ENCODE measurements around the gene ADGRL3.

ADGRL3 gene

DNA sequence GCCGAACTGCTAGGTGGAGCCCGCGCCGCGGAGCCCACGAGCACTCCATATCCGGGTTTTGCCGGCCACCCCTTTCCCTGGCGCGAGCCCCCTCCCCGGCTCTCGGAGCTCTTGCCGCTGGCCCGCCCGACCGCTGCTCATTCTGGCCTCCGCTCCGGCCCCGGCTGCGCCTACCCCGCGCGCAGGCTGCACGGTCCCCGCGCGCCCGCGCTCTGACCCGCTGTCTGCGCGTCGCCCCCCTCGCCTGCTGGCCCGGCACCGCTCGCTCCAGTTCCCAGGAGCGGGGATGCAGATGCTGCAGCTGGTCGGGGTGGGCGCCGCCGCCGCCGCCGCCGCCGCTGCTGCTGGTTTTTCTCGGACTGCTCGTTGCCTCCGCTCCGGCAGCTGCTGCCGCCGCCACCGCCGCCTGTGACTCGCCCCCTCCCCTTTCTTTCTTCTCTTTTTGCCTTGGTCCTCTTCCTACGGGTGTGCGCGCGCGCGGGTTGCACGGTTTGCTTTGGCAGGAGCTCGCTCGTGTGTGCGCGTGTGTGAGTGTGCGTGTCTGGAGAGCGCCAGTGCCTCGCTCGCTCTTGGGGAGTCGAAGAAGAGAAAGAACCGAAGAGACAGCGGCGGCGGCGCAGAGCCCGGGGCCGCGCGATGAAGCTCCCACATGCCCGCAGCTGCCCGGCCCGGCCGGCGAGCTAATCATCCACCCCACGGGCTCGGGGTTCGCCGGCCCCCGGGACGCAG is at the start of gene ADGRL3:
ADGRL3 (plus strand) TSS at position 140 of the 729 bp plus-strand sequence.
- H3K4me3 ChIP-seq (ENCODE audit: low read depth, low read length), result peak within 1 kb of the TSS; percentile 70
- no peak for DNase-seq (ENCODE audit: low read depth)

DNA sequence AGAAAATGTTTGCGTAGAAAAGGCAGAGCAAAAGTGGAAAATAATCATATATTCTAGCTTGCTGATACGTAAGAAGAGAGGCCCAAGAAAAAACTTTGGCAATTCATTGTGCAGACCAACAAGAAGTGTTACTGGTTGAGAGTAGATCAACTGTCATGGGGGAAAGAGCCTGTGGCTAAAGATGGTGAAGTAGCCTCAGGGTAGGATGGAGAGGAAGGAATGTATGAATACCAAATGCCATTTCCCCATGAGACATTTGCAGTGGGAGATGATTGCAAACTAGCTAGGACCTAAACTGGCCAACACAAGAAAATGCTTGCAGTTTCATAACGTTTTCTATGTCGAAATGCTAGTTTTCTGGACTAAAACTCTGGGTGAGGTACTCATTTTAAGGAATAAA is 47.7 kb upstream of the ADGRL3 start:
- DNase-seq (ENCODE audit: low read depth), result no peak
- no peak overlapping the region for H3K4me3 ChIP-seq (ENCODE audit: low read depth, low read length)

GRCh38 chr4:61160478-61160877 is 39.6 kb upstream of the ADGRL3 start:
- DNase-seq (ENCODE audit: low read depth), result no peak

DNA sequence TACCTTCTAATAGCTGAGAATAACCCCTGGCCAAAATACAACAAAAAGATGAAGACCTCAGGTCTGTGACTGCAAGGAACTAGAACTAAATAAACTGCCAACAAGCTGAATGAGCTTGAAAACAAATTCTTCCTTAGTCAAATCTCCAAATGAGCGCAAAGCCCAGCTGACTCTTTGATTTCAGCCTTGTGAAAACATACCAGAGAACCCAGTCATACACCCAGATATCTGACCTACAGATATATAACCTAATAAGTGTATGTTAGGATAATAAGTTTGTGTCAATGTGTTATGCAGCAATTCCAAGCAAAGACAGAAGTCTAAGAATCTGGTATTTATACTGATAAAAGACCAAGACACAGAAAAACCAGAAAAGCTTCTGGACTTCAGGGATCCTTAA is 38.0 kb upstream of the ADGRL3 start:
- DNase-seq (ENCODE audit: low read depth), result no peak
- H3K4me3 ChIP-seq (ENCODE audit: low read depth, low read length), result no peak overlapping the region

More at GRCh38 chr4:61160478-61160877, 39.6 kb upstream of the ADGRL3 start:
- no peak overlapping the region for H3K4me3 ChIP-seq (ENCODE audit: low read depth, low read length)

DNA sequence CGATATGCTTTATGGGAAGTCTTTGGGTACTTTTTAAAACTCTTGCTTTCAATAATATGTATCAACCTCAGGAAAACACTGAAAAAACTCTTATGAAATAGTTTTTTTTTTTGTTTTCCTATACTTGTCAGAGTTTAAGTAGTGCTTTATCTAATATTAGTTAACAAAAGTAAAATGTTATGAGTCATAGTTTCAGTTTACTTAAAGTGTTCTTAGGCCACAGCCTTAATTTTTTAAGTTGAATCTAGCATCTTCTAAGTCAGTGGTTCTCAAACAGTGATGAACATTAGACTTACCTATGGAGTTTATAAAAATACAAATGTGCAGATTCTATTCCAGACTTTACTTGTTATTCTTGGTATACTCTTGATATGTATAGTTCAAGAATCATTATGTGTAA is 26.3 kb upstream of the ADGRL3 start:
- DNase-seq (ENCODE audit: low read depth), result no peak
- H3K4me3 ChIP-seq (ENCODE audit: low read depth, low read length), result no peak overlapping the region

GRCh38 chr4:61175495-61175894 is 24.6 kb upstream of the ADGRL3 start:
- no peak for DNase-seq (ENCODE audit: low read depth)
- no peak overlapping the region for H3K4me3 ChIP-seq (ENCODE audit: low read depth, low read length)

- DNase-seq (ENCODE audit: low read depth), result no peak
- no peak overlapping the region for H3K4me3 ChIP-seq (ENCODE audit: low read depth, low read length)
Measured at GRCh38 chr4:61177367-61177766, 22.8 kb upstream of the ADGRL3 start.

DNA sequence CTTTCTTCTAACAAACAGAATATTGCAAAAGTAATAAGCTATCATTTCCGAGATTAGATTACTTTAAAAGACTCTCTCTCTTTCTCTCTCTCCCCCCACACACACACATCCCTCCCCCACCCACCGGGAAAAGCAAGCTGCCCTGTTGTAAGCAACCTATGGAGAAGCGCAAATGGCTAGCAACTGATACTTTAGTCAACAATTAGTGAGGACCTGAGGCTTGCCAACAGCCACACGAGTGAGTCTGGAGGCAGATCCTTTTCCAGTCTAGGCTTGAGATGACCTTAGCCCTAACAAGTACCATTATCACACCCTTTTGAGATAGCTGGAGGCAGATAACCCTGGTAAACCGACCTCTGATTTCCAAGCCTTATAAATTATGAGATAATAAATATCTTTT is 19.7 kb upstream of the ADGRL3 start:
- DNase-seq (ENCODE audit: low read depth), result no peak
- H3K4me3 ChIP-seq (ENCODE audit: low read depth, low read length), result no peak overlapping the region

GRCh38 chr4:61182915-61183314 is 17.2 kb upstream of the ADGRL3 start:
- H3K4me3 ChIP-seq (ENCODE audit: low read depth, low read length), result no peak overlapping the region
- DNase-seq (ENCODE audit: low read depth), result no peak

DNA sequence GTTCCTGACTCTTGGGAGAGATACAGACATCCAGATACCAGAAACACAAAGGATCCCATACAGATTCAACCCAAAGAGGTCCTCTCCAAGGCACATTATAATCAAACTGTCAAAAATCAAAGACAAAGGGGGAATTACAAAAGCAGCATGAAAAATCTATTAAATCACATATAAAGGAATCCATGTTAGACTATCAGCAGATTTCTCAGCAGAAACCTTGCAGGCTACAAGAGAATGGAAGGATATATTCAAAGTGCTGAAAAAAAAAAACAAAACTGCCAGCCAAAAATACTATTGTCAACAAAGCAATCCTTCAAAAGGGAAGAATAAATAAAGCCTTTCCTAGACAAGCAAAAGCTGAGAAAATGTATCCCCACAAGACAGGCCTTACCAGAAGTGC is 14.8 kb upstream of the ADGRL3 start:
- H3K4me3 ChIP-seq (ENCODE audit: low read depth, low read length), result no peak overlapping the region
- DNase-seq (ENCODE audit: low read depth), result no peak

GRCh38 chr4:61192392-61192791 is 7.7 kb upstream of the ADGRL3 start:
- DNase-seq (ENCODE audit: low read depth), result no peak
- H3K4me3 ChIP-seq (ENCODE audit: low read depth, low read length), result no peak overlapping the region

- no peak for DNase-seq (ENCODE audit: low read depth)
- H3K4me3 ChIP-seq (ENCODE audit: low read depth, low read length), result no peak overlapping the region
Measured at GRCh38 chr4:61193863-61194262, 6.3 kb upstream of the ADGRL3 start.

GRCh38 chr4:61194571-61194970 is 5.6 kb upstream of the ADGRL3 start:
- DNase-seq (ENCODE audit: low read depth), result no peak

DNA sequence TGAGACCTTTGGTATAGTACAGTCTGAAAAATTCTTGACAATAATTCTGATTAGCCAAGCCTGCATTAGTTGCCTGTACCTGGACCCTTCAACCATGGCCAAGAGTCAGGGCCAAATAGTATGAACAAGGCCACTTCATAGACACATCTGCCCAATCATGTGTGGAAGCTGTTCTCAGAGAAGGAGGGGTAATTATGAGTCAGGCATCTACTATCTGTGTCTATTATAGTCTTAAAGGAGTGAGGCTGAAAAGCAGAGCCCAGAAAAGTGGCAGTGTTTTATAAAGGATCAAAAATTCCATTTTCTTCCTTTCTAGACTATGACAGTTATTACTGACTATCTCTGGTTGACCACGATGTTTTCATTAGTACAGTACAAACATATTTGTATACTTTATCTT is 5.0 kb upstream of the ADGRL3 start:
- no peak overlapping the region for H3K4me3 ChIP-seq (ENCODE audit: low read depth, low read length)
- no peak for DNase-seq (ENCODE audit: low read depth)

More at GRCh38 chr4:61194571-61194970, 5.6 kb upstream of the ADGRL3 start:
- H3K4me3 ChIP-seq (ENCODE audit: low read depth, low read length), result no peak overlapping the region

GRCh38 chr4:61198686-61199085 is 1.4 kb upstream of the ADGRL3 start:
- DNase-seq (ENCODE audit: low read depth), result no peak
- no peak overlapping the region for H3K4me3 ChIP-seq (ENCODE audit: low read depth, low read length)

DNA sequence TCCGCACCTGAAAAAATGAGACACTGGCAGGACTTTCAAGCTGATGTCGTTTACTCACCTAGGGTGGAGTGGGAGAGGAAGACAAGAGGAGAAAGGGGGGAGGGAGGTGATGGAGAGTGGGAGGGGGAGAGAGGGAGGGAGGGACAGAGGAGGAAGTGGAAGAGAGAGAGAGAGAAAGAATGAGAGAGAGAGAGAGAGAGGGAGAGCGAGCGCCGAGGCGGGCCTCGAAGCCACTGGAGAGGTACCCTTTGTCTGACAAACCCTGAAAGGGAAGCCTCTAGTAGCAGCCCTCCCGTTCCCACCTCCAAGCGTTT is 296 bp upstream of the ADGRL3 start:
- peak overlapping the region; percentile 70 for H3K4me3 ChIP-seq (ENCODE audit: low read depth, low read length)

GRCh38 chr4:61200916-61201526 is 895 bp downstream of the ADGRL3 start:
- peak overlapping the region; percentile 70 for H3K4me3 ChIP-seq (ENCODE audit: low read depth, low read length)
- no peak for DNase-seq (ENCODE audit: low read depth)

More for the DNA sequence above, 296 bp upstream of the ADGRL3 start:
- DNase-seq (ENCODE audit: low read depth), result no peak

GRCh38 chr4:61201561-61201960 is 1.4 kb downstream of the ADGRL3 start:
- peak overlapping the region; percentile 70 for H3K4me3 ChIP-seq (ENCODE audit: low read depth, low read length)
- no peak for DNase-seq (ENCODE audit: low read depth)

GRCh38 chr4:61201961-61202637 is 2.0 kb downstream of the ADGRL3 start:
- DNase-seq (ENCODE audit: low read depth), result no peak
- H3K4me3 ChIP-seq (ENCODE audit: low read depth, low read length), result peak overlapping the region; percentile 70

GRCh38 chr4:61202638-61203435 is 2.7 kb downstream of the ADGRL3 start:
- H3K4me3 ChIP-seq (ENCODE audit: low read depth, low read length), result peak overlapping the region; percentile 70
- DNase-seq (ENCODE audit: low read depth), result no peak
